Esophagus muscularis mucosa (tissue), 4 donors: ENCODE measurements around the gene TMEM109.

Experiments
- CTCF ChIP-seq, 3 experiments: fragments of 200-600 bp in 2 of 3; fragments of 450-650 bp in 1 of 3; sonication (generic) in 2 of 3; IDR thresholded peaks; one replicate each; pipeline ENCODE4 v1.5.1; 2017 to 2019; ENCODE audit warnings: antibody characterized with exemption in 3 of 3, mild to moderate bottlenecking in 2 of 3, moderate library complexity in 1 of 3
- EP300 ChIP-seq: sonication (generic); formaldehyde crosslinking; IDR thresholded peaks from one replicate; pipeline ENCODE4 v1.6.1; 2017; ENCODE audit warnings: antibody characterized with exemption
- POLR2A ChIP-seq: fragments of 450-650 bp; IDR thresholded peaks from one replicate; pipeline ENCODE4 v1.6.1; 2017; ENCODE audit warnings: antibody characterized with exemption, moderate library complexity, mild to moderate bottlenecking, low read depth
- POLR2AphosphoS5 ChIP-seq, 2 donors: sonication (generic); formaldehyde crosslinking; IDR thresholded peaks; one replicate each; pipeline ENCODE4 v1.6.1; 2017; ENCODE audit warnings: antibody characterized with exemption in 2 of 2

DNA sequence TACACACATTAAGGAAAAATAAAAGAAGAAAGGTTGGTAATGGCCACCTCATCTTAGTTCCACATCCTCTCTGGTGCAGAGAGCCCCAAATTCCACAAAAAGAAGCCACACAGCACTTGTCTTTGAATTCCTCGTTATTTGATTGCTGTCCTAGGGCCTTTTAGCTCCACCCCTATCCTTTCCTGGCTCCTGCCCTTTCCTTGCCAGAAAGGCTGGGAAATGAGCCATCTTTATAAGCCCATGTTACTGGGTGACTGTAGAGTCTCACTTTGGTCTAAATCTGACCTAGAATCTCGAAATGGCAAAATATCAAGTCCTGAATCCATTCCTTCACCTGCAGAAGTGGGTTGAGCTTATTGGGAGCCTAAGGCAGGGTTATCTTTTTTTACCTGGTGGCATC lies 6.0 kb downstream of the TMEM109 start:
- TF ChIP-seq CTCF (IDR thresholded peaks at IDR 0.05) (no peak), POLR2A (no peak), EP300 (no peak), POLR2AphosphoS5 (IDR thresholded peaks at IDR 0.05) (no peak)
